Nucleus accumbens (tissue), 56 donors: ENCODE measurements around the gene SMPD4.
A peak's percentile ranks its signal among the peaks of the same experiment; 100 is the strongest.
"Not testable (repeated sequence)": the region's sequence is repeated elsewhere in the genome, so short reads cannot be mapped to it uniquely, and the experiment has no call there.

Experiments used
- DNase-seq, 56 donors: peaks; one replicate each; lab custom pipeline; 2025; lab: John Stamatoyannopoulos, UW

SMPD4 gene

GRCh38 chr2:130181325-130181879, at the start of gene SMPD4:
TSS of gene SMPD4 (minus strand) at chr2:130181602. CDS start at chr2:130176592, 5,010 bp downstream.
- DNase-seq, result peak; percentile 21 to 97 (median 90)

- DNase-seq, result not testable (repeated sequence)
Measured at GRCh38 chr2:130230907-130231306, 49.5 kb upstream of the SMPD4 start.

- DNase-seq, result not testable (repeated sequence)
Measured at GRCh38 chr2:130230376-130230775, 49.0 kb upstream of the SMPD4 start.

DNA sequence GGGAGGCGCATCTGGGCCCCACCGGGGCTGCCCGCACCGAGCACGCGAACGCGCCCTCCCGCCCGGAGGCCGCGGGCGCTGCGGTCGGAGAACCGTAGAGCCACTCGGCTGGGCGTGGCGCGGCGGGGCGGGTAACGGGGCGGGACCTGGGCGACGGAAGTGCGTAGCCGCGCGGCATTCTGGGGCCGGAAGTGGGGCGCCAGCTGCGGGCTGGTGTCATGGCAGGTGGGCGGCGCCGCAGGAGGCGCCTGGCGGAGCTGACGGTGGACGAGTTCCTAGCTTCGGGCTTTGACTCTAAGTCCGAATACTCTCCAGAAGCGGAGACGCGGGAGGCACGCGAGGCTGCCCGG, 47.7 kb upstream of the SMPD4 start:
- DNase-seq, result peak in 5 of 56 donors; percentile 20 to 40 (median 26)

- DNase-seq, result not testable (repeated sequence)
Measured at GRCh38 chr2:130228467-130229160, 47.2 kb upstream of the SMPD4 start.

DNA sequence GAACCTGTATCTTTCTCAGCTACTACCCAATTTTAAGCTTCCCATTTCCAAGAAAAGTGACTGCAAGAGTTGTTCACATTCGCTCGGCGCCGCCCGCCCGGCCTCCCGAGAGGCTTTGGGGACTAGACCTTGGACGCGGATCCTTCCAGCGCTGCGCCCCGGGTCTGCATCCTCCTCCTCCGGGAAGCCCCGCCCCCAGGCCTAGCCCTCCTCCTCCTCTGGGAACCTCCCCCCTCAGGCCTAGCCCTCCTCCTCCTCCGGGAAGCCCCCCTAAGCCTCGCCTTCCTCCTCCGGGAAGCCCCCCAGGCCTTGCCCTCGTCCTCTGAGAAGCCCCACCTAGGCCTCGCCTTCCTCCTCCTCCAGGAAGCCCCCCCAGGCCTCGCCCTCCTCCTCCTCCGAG, 46.6 kb upstream of the SMPD4 start:
- not testable (repeated sequence) for DNase-seq

DNA sequence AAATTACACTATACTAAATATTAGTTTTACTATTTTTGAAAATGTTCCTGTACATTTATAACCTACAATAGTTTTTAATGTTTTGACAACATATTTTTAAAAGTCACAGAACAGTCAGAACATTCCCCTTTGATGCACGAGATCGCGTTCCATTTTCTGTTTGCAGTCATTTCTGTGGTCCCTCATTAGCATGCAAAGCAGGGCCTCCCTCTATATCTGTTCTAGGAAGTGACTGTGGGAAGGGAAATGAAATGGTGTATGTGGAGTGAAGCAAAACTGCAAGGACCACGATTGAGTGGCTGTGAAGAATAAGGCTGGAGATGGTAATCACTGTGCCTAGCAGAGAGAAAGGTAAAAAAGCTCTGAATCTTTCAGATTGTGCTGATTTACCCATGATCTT, 41.1 kb upstream of the SMPD4 start:
- DNase-seq, result not testable (repeated sequence)

- not testable (repeated sequence) for DNase-seq
Measured at GRCh38 chr2:130220505-130220904, 39.1 kb upstream of the SMPD4 start.

- not testable (repeated sequence) for DNase-seq
Measured at GRCh38 chr2:130219147-130219546, 37.7 kb upstream of the SMPD4 start.

GRCh38 chr2:130207051-130207450, 25.6 kb upstream of the SMPD4 start:
- DNase-seq, result not testable (repeated sequence)

DNA sequence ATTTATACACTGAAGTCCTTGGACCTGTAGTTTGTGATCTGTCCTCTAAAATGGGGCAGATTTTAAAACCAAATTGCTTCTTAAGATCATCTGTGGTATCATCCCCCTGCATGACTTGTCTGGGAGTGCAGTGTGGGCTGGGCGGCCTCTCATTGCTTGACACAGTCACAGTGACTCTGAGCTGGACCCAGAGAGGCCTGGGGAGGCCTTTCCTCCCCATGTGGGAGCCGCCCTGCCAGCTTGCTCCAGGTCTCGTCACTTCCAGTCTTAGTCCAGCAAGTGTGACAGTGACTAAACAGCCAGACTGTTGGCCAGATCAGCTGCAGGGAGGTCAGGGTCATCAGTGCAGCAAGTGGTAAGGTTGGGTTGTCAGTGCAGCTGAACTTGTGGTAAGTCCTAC, 21.7 kb upstream of the SMPD4 start:
- DNase-seq, result not testable (repeated sequence)

DNA sequence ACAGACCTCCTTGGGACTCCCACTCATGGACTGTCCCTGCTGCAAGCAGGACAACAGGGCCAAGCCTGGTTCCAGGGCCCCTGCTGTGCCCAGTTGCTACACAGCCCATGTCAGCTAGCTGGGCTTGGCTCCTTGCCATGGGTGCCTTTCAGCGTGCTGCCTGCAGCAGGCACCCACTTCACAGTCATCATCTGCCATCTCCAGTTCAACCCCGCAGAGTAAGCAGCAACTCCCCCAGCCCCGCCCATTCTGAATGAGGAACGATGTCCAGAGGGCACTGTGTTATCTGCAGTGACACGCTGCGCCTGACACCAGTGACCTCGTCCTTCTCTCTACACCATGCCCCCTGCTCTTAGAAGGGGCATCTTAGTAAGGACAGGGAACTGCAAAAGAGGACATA, 21.1 kb upstream of the SMPD4 start:
- not testable (repeated sequence) for DNase-seq

DNA sequence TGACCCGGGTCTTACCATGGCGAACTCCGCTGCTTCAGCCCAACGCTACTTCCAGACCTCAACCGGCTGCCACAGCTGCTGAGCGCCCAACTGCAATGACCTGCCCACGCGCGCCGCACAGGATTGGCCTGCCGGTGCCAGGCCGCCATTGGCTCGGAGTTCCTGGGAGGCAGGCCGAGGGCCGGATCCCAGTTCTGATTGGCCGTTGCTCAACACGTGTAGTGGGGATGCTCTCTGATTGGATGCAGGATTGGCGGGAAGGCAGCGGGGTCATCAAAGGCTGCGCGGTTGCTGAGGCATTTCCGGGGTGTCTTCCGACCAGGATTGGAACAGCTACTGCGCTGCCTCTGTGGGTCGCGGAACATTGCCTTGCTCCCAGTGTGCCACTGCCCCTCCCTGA, 16.9 kb upstream of the SMPD4 start, which contains the start of gene TUBA3E:
Gene TUBA3E (minus strand): TSS at position 97 of the 400 bp plus-strand sequence. CDS start 79 bp downstream, at position 18.
- DNase-seq, result no peak

DNA sequence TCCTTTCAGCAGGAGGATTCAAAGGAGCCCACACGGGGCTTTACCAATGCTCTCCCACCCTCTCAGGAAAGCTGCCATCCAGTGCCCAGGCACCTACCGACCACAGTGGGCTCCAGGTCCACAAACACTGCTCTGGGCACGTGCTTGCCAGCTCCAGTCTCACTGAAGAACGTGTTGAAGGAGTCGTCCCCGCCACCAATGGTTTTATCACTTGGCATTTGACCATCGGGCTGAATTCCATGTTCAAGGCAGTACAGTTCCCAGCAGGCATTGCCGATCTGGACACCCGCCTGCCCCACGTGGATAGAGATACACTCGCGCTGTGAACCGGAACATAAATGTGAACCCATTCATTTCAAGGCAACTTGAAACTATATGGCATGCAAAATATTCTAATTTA, 14.7 kb upstream of the SMPD4 start:
- DNase-seq, result not testable (repeated sequence)

DNA sequence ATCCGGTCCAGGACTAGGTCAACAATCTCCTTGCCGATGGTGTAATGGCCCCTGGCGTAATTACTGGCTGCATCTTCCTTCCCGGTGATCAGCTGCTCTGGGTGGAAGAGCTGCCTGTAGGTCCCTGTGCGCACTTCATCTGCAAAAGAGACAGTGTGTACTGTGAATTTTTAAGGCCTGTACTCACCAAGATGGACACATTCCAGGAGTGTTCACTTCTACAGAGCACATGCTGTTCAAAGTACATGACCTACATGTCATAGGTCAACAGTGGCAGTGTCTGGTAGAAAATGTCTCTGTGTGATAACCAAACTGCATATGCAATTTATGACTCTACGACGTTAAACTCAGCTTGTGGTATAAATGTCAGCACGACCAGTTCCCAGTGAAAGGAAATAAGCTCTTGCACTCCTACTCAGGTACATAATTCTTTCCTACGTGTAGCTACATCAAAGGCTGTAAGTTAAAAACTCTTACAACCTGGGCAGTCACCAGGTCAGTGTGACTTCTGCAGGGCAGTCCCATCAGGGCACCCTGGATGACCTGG, 13.8 kb upstream of the SMPD4 start:
- DNase-seq, result not testable (repeated sequence)

GRCh38 chr2:130193824-130194223, 12.4 kb upstream of the SMPD4 start:
- DNase-seq, result not testable (repeated sequence)

DNA sequence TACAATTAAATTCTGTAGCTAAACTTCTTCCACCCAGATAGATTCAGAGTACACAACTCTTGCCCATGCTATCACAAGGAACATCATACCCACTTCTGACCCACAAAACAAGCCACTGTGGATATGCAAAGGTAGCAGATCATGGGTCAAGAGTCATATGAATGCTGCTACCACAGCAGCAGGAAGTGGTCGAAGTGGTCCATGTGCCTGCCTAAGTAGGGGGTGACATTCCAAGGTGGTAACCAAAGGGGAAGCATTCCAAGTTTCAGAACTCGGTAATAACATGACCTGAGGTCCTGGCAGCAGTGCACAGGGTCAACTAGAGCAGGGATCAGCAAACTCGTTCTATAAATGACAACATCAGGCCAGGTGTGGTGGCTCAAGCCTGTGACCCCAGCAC, 11.0 kb upstream of the SMPD4 start:
- DNase-seq, result not testable (repeated sequence)

GRCh38 chr2:130191319-130191718, 9.9 kb upstream of the SMPD4 start:
- DNase-seq, result not testable (repeated sequence)

GRCh38 chr2:130190237-130190636, 8.8 kb upstream of the SMPD4 start:
- DNase-seq, result no peak

DNA sequence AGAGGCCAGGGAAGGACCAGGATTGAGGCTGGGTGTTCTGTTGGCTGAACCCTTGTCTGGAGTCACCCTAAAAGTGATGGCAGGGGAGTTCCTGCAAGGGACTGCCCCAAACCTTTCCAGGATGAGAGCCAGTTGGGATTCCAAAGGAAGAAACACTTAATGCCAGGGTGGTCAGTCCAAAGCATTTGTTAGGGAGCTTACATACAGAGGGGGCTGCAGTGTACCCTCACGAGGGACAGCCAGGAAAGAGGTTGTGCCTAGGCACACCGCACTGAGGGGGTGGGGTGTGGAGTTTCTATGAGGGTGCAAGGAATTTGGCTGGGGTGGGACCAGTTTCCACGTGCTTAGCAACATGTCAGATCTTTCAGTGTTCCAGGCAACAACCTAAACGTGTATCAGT, 7.6 kb upstream of the SMPD4 start:
- DNase-seq, result not testable (repeated sequence)

- not testable (repeated sequence) for DNase-seq
Measured at GRCh38 chr2:130187859-130188792, 6.7 kb upstream of the SMPD4 start.
